Psoas muscle (tissue), 8 donors: Measurements from ENCODE around the gene PLCD3. TPM values are rescaled to one million over a fixed set of nuclear protein-coding genes. Genes with fewer than 3 reads are reported as not detected.
A peak's percentile ranks its signal among the peaks of the same experiment; 100 is the strongest.

ENCODE experiments used
- ATAC-seq, 4 donors: fragments of 200-7000 bp; cut with Tn5 transposase; one replicate each; pipeline ENCODE4 v1.9.1; 2020; ENCODE audit warnings: moderate library complexity in 3 of 4, mild to moderate bottlenecking in 2 of 4
- DNase-seq, 2 donors: peaks; one replicate each; pipeline ENCODE4 v3.0.0-alpha.2; 2020
- H3K27ac ChIP-seq: fragments of 200-600 bp; one replicate; pipeline ENCODE4 v1.8.0; 2022
- H3K27me3 ChIP-seq, 3 donors: fragments of 200-600 bp in 1 of 3; one replicate each; pipeline versions ENCODE4 v1.6.1 to v1.8.0; 2013 to 2022; ENCODE audit warnings: low read length in 2 of 3, mild to moderate bottlenecking in 2 of 3, moderate library complexity in 1 of 3; ENCODE audit not compliant: insufficient read depth in 3 of 3
- H3K36me3 ChIP-seq, 2 donors: fragments of 200-600 bp in 1 of 2; one replicate each; pipeline versions ENCODE4 v1.6.1 to v1.8.0; 2013 to 2022; ENCODE audit warnings: low read depth in 1 of 2, mild to moderate bottlenecking in 1 of 2, moderate library complexity in 1 of 2; ENCODE audit not compliant: insufficient read depth in 1 of 2
- H3K4me1 ChIP-seq: fragments of 200-600 bp; one replicate; pipeline ENCODE4 v1.8.0; 2022
- H3K4me3 ChIP-seq: fragments of 200-600 bp; one replicate; pipeline ENCODE4 v1.8.0; 2022; ENCODE audit warnings: mild to moderate bottlenecking
- H3K9me3 ChIP-seq: fragments of 200-600 bp; one replicate; pipeline ENCODE4 v1.8.0; 2022
- WGBS, 3 donors: extraction: QIAGEN DNeasy Blood & Tissue Kit; methylation state at CpG; one replicate each; pipeline versions ENCODE4 v1.1.6 to v1.1.7; 2013; 5-methylcytosine and 5-hydroxymethylcytosine counted together
- intact Hi-C, 2 donors: fragments of 100-400 bp; cut with DNase I; formaldehyde crosslinking; loops; one replicate each; pipeline versions ENCODE4 v1.11.0 to v1.14.2; 2022
- polyA plus RNA-seq, 3 donors: library from polyadenylated mRNA; stranded (reverse); fragments of 200-250 nt; gene quantifications; one replicate each; pipeline ENCODE4 v1.2.3, GENCODE V29; 2013
- total RNA-seq, 4 donors: library from RNA; stranded (reverse); fragmentation: NEBNext Ultra II Directional in 2 of 4; extraction: Animal tissue kit (Norgen Biotek cat#: 25700) in 2 of 4; gene quantifications; one replicate each; pipeline versions ENCODE4 v1.2.1 to v1.2.4, GENCODE V29; 2021 to 2023
- TF ChIP-seq, protein P1 (sequence below): fragments of 200-600 bp; IDR thresholded peaks from one replicate; pipeline ENCODE4 v1.8.0; 2022; ENCODE audit warnings: antibody characterized with exemption
- donor health status: healthy with polysubstance abuse.
- donor health status: DM: no; HTN: no; CAD: no; lungs with moderate emphysema.
- donor health status: Bipolar disorder and iron deficiency.
- donor health status: healthy.
- donor health status: DM: yes; HTN: yes; CAD: no.
- donor health status: DM: no; HTN: no; CAD: no.
- donor health status: DM: no; HTN: no; CAD: no.
- donor health status: DM: yes; HTN: yes; CAD: no.

PLCD3 gene
- total and polyA plus RNA-seq, 7 donors, result 57.0 to 217 (median 167) TPM

DNA sequence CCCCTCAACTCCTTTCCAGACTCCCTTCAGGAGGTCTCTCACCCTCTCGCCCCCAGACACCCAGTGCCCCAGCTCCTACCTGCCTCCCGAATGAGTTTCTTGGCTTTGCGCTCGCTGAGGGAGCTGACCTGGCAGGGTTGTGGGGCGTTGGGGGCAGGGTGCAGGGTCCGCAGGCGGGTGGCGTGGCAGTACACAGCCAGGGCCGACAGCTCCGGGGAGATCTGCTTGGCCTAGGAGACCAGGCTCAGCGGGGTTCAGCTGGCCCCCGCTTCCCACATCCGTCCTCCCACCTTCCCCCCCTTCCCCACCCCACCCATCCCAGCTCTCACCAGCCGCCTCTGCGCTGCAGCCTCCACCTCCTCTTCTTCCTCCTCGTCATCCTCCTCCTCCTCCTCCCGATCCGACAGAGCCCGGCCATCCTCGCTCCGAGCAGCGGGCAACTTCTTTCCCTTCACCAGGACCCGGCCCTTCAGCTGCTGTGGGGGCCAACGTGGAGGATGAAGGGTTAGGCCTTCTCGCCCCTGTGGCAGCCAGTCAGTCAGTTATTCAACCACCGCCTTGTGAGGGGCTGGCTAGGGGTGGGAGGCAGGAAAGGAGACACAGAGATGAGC lies 17.2 kb downstream of the PLCD3 start:
- DNase-seq, result peak in 1 of 2 donors; percentile 8
- no peaks in the 10 kb centered on the region for H3K9me3 ChIP-seq
- peaks cover 0 to 28% of the 10 kb centered on the region in 2 donors for H3K36me3 ChIP-seq
- H3K4me3 ChIP-seq, result no peak overlapping the region
- 88 to 91% (median 90%) methylated on average over 24 to 26 of the region's 26 CpGs for WGBS, 3 donors
- H3K4me1 ChIP-seq, result peaks cover 21% of the 10 kb centered on the region
- intact Hi-C loops, result no loop called here
- ATAC-seq, result no peak
- no peak overlapping the region for H3K27ac ChIP-seq
- H3K27me3 ChIP-seq, result no peaks in the 10 kb centered on the region
- TF ChIP-seq, protein P1, sequence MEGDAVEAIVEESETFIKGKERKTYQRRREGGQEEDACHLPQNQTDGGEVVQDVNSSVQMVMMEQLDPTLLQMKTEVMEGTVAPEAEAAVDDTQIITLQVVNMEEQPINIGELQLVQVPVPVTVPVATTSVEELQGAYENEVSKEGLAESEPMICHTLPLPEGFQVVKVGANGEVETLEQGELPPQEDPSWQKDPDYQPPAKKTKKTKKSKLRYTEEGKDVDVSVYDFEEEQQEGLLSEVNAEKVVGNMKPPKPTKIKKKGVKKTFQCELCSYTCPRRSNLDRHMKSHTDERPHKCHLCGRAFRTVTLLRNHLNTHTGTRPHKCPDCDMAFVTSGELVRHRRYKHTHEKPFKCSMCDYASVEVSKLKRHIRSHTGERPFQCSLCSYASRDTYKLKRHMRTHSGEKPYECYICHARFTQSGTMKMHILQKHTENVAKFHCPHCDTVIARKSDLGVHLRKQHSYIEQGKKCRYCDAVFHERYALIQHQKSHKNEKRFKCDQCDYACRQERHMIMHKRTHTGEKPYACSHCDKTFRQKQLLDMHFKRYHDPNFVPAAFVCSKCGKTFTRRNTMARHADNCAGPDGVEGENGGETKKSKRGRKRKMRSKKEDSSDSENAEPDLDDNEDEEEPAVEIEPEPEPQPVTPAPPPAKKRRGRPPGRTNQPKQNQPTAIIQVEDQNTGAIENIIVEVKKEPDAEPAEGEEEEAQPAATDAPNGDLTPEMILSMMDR, result no peak

DNA sequence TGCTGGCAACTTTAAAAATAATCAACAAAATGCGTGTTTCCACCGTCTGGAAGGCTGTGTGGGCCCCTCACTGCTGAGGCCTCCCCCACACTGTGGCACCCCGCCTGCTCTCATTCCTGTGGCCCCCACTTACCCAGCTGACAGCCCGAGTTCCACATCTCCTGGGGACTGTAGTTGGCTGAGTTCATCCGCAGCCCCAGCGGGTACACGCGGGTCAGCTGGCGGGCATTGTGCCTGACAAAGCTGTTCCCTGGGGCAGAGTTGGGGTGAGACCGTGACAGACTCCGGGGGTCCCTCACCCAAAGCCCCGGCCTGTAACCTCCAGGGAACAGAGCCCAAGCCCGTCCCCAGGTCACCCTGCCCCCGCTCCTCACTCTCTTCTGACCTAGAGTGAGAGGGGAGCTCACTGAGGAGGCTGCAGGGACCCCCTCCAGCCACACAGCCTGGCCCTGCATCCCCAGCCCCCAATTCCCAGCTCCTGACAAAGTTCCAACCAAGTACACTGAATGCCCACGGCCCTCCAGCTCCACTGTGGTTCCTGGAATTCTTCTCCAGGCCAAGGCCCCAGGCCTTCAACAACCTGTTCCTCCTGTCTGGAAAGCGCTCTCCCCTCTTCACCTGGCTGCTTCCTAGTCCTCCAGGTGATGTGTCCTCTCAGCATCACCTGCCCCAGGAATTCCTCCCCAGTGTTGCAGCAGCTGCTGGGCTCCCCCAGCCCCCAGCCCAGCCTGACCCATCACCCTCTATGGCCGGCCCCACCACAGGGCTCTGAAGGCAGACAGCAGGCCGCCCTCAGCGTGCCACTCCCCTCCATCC lies 18.0 kb downstream of the PLCD3 start:
- H3K36me3 ChIP-seq, result peaks cover 0 to 20% of the 10 kb centered on the region in 2 donors

DNA sequence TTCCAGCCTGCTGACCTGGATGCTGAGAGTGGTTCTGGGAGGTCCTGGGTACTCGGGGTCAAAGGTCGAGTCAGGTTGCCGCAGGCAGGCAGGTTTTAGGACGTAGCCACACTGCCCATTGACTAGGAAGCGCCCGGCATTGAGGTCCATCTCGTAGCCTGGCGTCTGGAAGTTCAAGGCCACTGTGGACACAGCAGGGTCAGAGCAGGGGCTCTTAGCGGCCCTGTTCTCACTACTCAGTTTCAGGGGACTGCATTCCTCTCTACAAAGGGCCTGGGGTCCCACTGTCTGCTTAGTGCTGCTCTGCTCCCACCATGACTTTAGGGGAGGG lies 18.9 kb downstream of the PLCD3 start:
- H3K27me3 ChIP-seq, result no peaks in the 10 kb centered on the region
- no peak for DNase-seq
- no peak for ATAC-seq
- TF ChIP-seq, protein P1, result no peak
- WGBS, 3 donors, result 88 to 94% (median 92%) methylated on average over 9 of the region's 9 CpGs
- peaks cover 0 to 21% of the 10 kb centered on the region in 2 donors for H3K36me3 ChIP-seq
- H3K4me1 ChIP-seq, result peaks cover 38% of the 10 kb centered on the region
- peak overlapping the region; percentile 6 for H3K27ac ChIP-seq
- intact Hi-C loops, result no loop called here
- H3K9me3 ChIP-seq, result no peaks in the 10 kb centered on the region
- H3K4me3 ChIP-seq, result no peak overlapping the region

More for the DNA sequence above, 18.0 kb downstream of the PLCD3 start:
- ATAC-seq (no peak), DNase-seq (peak in 1 of 2 donors; percentile 10)
- Histone ChIP-seq H3K4me3 (no peak overlapping the region), H3K4me1 (peaks cover 29% of the 10 kb centered on the region), H3K27me3 (no peaks in the 10 kb centered on the region), H3K27ac (no peak overlapping the region), H3K9me3 (no peaks in the 10 kb centered on the region)
- TF ChIP-seq, protein P1, result no peak
- intact Hi-C loops, result no loop called here
- 78 to 82% (median 81%) methylated on average over 15 to 19 of the region's 19 CpGs for WGBS, 3 donors

DNA sequence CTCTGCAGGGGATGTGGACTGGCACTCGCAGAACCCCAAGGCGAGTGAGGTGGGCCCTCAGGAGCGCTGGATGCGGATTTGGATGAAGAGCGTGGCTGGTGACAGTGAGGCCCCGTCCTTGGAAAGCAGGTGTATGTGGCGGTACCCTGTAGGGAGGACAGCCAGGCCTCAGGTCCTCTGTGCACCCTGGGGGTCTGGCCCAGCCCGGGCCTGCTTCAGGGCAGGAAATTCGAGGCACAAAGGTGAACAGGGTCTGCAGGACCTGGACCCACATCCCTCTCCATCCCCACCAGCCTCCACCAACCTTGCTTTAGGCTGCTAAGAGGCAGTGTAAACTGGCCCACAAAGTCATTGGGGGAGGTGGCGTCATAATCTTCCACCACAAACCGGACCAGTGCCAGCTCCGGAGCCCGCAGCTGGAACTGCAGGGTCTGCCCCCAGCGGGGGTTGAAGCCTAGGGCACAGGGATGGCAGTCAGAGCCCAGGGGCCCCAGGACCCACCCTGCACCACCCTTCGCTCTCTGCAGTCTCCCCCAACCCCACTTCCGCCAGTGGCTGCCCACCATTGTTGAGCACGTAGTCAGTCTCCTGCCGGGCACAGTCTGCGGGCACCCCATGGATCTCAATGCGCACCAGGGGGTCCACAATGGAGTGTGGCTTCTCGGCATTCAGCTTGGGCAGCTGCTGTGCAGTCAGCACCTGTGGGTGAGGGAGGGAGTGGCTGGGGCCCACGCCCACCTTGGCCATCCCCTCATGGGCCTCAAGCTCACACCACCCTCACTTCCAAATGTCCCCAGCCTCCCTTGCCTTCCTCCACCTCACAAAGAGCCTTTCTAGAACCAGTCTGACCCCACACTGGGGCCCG lies 19.5 kb downstream of the PLCD3 start:
- TF ChIP-seq, protein P1, result no peak
- peaks cover 39% of the 10 kb centered on the region for H3K4me1 ChIP-seq

More for the DNA sequence above, 19.5 kb downstream of the PLCD3 start:
- H3K4me3 ChIP-seq, result no peak overlapping the region
- no peaks in the 10 kb centered on the region for H3K9me3 ChIP-seq
- no peaks in the 10 kb centered on the region for H3K27me3 ChIP-seq
- H3K36me3 ChIP-seq, result peaks cover 0 to 27% of the 10 kb centered on the region in 2 donors
- peak overlapping the region; percentile 85 for H3K27ac ChIP-seq
- no peak for ATAC-seq
- intact Hi-C loops, result no loop called here
- DNase-seq, result peak in 1 of 2 donors; percentile 12
- WGBS, 3 donors, result 89 to 94% (median 89%) methylated on average over 22 to 23 of the region's 23 CpGs
